ENCODE measurements around the gene CENATAC.
A peak's percentile ranks its signal among the peaks of the same experiment; 100 is the strongest.
"Not testable (repeated sequence)": the region's sequence is repeated elsewhere in the genome, so short reads cannot be mapped to it uniquely, and the experiment has no call there.

Gene CENATAC

GRCh38 chr11:118984825-118985224 is 13.1 kb upstream of the CENATAC start:
- no peaks in the 10 kb centered on the region for H3F3A ChIP-seq (ENCODE audit: control insufficient read depth, insufficient read depth)
- TF ChIP-seq CTCF (IDR thresholded peaks at IDR 0.05; ENCODE audit: low read depth, low read length, poor library complexity, severe bottlenecking), result no peak
- no peak for TF ChIP-seq EZH2phosphoT487 (IDR thresholded peaks at IDR 0.05; ENCODE audit: borderline replicate concordance, low read length)
- H3K27ac ChIP-seq (ENCODE audit: low read depth, low read length), result no peak overlapping the region
- H3K36me3 ChIP-seq (ENCODE audit: control insufficient read depth, low read length), result no peaks in the 10 kb centered on the region
- no peaks in the 10 kb centered on the region for H3K9me3 ChIP-seq (ENCODE audit: control insufficient read depth, insufficient read depth, low read length)
- H3K27me3 ChIP-seq (ENCODE audit: control insufficient read depth, low read length), result no peaks in the 10 kb centered on the region
- H3K9me2 ChIP-seq (replicated peaks; ENCODE audit: control insufficient read depth, low read length), result no peaks in the 10 kb centered on the region
- H3K4me2 ChIP-seq (ENCODE audit: low read length), result no peak overlapping the region
- H3K4me1 ChIP-seq (ENCODE audit: control insufficient read depth, low read length), result no peaks in the 10 kb centered on the region
- H3K79me2 ChIP-seq (ENCODE audit: control insufficient read depth, low read length), result no peaks in the 10 kb centered on the region
- H4K20me1 ChIP-seq (ENCODE audit: control insufficient read depth, insufficient read depth, low read depth, low read length), result no peaks in the 10 kb centered on the region
- H3K4me3 ChIP-seq (ENCODE audit: low read length), result no peak overlapping the region

- Histone ChIP-seq H3K9me3 (ENCODE audit: control insufficient read depth, insufficient read depth, low read length) (no peaks in the 10 kb centered on the region), H3K4me2 (ENCODE audit: low read length) (no peak overlapping the region), H3K4me1 (ENCODE audit: control insufficient read depth, low read length) (no peaks in the 10 kb centered on the region), H3K79me2 (ENCODE audit: control insufficient read depth, low read length) (no peaks in the 10 kb centered on the region), H3K9me2 (replicated peaks; ENCODE audit: control insufficient read depth, low read length) (no peaks in the 10 kb centered on the region), H3F3A (ENCODE audit: control insufficient read depth, insufficient read depth) (0 out of 2 replicates have a peak, but pooled peaks cover 5% of the 10 kb centered on the region), H3K4me3 (ENCODE audit: low read length) (no peak overlapping the region), H3K36me3 (ENCODE audit: control insufficient read depth, low read length) (no peaks in the 10 kb centered on the region), H4K20me1 (ENCODE audit: control insufficient read depth, insufficient read depth, low read depth, low read length) (no peaks in the 10 kb centered on the region), H3K27ac (ENCODE audit: low read depth, low read length) (no peak overlapping the region), H3K27me3 (ENCODE audit: control insufficient read depth, low read length) (no peaks in the 10 kb centered on the region)
- TF ChIP-seq EZH2phosphoT487 (IDR thresholded peaks at IDR 0.05; ENCODE audit: borderline replicate concordance, low read length) (no peak), CTCF (IDR thresholded peaks at IDR 0.05; ENCODE audit: low read depth, low read length, poor library complexity, severe bottlenecking) (no peak)
Measured at GRCh38 chr11:118988280-118988679, 9.7 kb upstream of the CENATAC start.

- H3K9me3 ChIP-seq (ENCODE audit: control insufficient read depth, insufficient read depth, low read length), result not testable (repeated sequence)
- peaks cover 16% of the 10 kb centered on the region for H3K79me2 ChIP-seq (ENCODE audit: control insufficient read depth, low read length)
Measured at GRCh38 chr11:118991486-118992038, 6.4 kb upstream of the CENATAC start.

GRCh38 chr11:118996926-118997626 is 862 bp upstream of the CENATAC start:
- Histone ChIP-seq H3K9me3 (ENCODE audit: control insufficient read depth, insufficient read depth, low read length) (no peaks in the 10 kb centered on the region), H3K36me3 (ENCODE audit: control insufficient read depth, low read length) (peaks cover 45% of the 10 kb centered on the region), H3F3A (ENCODE audit: control insufficient read depth, insufficient read depth) (no peaks in the 10 kb centered on the region), H3K27ac (ENCODE audit: low read depth, low read length) (peak overlapping the region; percentile 45), H3K4me3 (ENCODE audit: low read length) (peak overlapping the region; percentile 83), H3K4me2 (ENCODE audit: low read length) (peak overlapping the region; percentile 94), H3K9me2 (replicated peaks; ENCODE audit: control insufficient read depth, low read length) (no peaks in the 10 kb centered on the region), H3K79me2 (ENCODE audit: control insufficient read depth, low read length) (peaks cover 50% of the 10 kb centered on the region), H3K4me1 (ENCODE audit: control insufficient read depth, low read length) (peaks cover 23% of the 10 kb centered on the region), H4K20me1 (ENCODE audit: control insufficient read depth, insufficient read depth, low read depth, low read length) (no peaks in the 10 kb centered on the region), H3K27me3 (ENCODE audit: control insufficient read depth, low read length) (no peaks in the 10 kb centered on the region)
- TF ChIP-seq EZH2phosphoT487 (IDR thresholded peaks at IDR 0.05; ENCODE audit: borderline replicate concordance, low read length) (no peak), CTCF (IDR thresholded peaks at IDR 0.05; ENCODE audit: low read depth, low read length, poor library complexity, severe bottlenecking) (peak; percentile 38)

More at GRCh38 chr11:118991486-118992038, 6.4 kb upstream of the CENATAC start:
- not testable (repeated sequence) for H3K4me3 ChIP-seq (ENCODE audit: low read length); H3F3A ChIP-seq (ENCODE audit: control insufficient read depth, insufficient read depth); H3K4me1 ChIP-seq (ENCODE audit: control insufficient read depth, low read length); H3K4me2 ChIP-seq (ENCODE audit: low read length); H3K9me2 ChIP-seq (replicated peaks; ENCODE audit: control insufficient read depth, low read length); H3K27ac ChIP-seq (ENCODE audit: low read depth, low read length); H4K20me1 ChIP-seq (ENCODE audit: control insufficient read depth, insufficient read depth, low read depth, low read length); H3K27me3 ChIP-seq (ENCODE audit: control insufficient read depth, low read length)
- H3K36me3 ChIP-seq (ENCODE audit: control insufficient read depth, low read length), result peaks cover 12% of the 10 kb centered on the region

Measured in DOHH2 (cell line).